DOHH2 (cell line): ENCODE measurements around the gene GLP2R.

ENCODE experiments used
- CTCF ChIP-seq: fragments of 200-600 bp; sonication (generic); IDR thresholded peaks from one replicate; pipeline ENCODE4 v1.5.1; 2014; ENCODE audit warnings: antibody characterized with exemption, mild to moderate bottlenecking, low read depth, low read length; ENCODE audit not compliant: poor library complexity, severe bottlenecking
- EZH2phosphoT487 ChIP-seq: fragments of 200-600 bp; sonication (generic); IDR thresholded peaks from 2 replicates; pipeline ENCODE4 v1.6.1; 2017; ENCODE audit warnings: borderline replicate concordance, mild to moderate bottlenecking, antibody characterized with exemption, low read length, moderate library complexity, mixed read lengths

- no peak for TF ChIP-seq CTCF
- TF ChIP-seq EZH2phosphoT487: no peak
Measured at GRCh38 chr17:9929871-9930270, 104.1 kb downstream of the GLP2R start.
